ENCODE data around the gene CDSN.
"Not testable (repeated sequence)": the region's sequence is repeated elsewhere in the genome, so short reads cannot be mapped to it uniquely, and the experiment has no call there.

CDSN gene, protein sequence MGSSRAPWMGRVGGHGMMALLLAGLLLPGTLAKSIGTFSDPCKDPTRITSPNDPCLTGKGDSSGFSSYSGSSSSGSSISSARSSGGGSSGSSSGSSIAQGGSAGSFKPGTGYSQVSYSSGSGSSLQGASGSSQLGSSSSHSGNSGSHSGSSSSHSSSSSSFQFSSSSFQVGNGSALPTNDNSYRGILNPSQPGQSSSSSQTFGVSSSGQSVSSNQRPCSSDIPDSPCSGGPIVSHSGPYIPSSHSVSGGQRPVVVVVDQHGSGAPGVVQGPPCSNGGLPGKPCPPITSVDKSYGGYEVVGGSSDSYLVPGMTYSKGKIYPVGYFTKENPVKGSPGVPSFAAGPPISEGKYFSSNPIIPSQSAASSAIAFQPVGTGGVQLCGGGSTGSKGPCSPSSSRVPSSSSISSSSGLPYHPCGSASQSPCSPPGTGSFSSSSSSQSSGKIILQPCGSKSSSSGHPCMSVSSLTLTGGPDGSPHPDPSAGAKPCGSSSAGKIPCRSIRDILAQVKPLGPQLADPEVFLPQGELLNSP

DNA sequence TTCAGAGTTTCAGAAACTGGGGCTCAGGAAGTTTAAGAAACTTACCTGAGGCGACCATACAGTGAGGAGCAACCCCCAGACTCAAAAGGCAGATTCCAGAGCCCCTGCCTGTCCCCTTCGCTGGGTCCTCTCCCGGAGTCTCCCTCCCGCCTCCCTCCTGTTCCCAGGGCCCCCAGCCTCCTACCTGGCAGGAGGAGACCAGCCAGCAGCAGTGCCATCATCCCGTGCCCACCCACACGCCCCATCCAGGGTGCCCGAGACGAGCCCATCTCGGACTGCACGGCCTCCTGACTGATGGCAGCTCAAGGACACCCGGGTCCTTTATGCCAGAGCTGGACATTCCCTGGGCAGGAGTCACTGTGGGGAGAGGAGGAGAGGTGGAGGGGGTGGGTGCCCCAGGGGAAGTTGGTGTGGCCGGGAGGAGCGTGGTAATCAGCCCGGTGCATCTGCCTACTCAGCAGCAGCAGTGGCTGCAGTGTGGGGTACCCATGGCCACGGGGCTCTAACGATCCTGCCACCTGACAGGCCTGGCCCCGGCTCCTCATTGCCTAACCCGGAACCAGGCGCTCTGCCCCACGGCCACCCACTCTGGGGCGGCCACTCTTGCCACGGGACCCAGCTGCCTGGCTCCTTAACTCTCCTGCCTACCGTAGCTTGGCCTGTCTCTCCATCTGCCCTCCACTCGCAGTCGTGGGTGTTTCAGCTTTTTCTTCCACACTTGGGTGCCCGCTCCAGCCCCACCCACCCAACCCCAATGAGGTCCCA, at the start of gene CDSN:
Gene CDSN (minus strand): TSS at position 296 of the 765 bp plus-strand sequence. CDS start 27 bp downstream, at position 269.
- DNase-seq, result no peak

DNA sequence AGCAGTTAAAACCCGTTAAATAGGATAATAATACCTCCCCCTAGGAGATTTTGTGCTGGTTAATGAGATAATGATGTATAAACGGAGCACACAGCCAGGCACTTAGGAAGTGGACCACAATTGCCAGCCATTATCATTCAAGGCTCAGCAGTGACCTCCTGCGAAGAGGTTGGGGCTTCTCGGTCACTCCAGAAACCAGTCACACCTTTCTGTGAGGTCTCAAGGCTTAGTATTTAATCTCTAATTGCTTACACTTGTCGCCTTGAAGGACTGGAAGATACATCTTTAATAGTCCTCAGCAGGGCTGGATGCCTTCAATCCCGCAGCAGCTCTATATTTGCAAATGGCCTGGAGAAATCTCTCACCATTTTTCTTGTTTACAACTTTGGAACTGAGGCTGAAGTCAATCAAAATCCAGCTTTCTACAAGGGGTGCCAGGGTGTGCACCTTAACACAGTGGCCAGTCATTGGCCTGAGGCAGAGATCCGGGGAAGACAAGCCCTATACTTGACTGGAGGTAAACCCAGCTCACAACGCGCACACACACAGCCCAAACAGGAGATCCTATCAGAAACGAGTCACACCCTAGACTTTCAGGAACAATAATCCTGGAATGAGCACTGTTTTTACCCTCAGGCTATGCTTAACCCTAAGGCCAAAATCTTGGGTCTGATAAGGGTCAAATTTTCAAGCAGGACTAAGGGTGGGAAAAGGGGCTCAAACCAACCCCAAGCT, 49.0 kb upstream of the CDSN start:
- no peak for DNase-seq

DNA sequence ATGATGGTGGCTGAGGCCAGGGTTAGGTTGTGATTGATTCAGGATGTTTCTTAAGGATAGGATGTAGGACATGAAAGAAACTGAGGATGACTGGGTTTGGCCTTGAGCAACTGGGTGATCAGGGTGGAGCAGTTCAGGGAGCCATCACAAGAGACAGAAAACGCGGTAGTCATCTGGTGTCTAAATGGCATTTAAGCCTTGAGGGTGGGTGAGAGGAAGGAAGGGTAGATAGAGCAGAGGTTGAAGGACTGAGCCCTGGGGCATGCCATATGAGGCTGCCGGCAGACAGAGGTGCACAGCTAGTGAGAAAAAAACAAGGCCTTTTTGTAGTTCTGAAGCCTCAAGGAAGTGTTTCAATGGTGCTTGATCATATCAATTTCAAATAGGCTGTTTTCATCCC, 48.4 kb upstream of the CDSN start:
- DNase-seq, result no peak

DNA sequence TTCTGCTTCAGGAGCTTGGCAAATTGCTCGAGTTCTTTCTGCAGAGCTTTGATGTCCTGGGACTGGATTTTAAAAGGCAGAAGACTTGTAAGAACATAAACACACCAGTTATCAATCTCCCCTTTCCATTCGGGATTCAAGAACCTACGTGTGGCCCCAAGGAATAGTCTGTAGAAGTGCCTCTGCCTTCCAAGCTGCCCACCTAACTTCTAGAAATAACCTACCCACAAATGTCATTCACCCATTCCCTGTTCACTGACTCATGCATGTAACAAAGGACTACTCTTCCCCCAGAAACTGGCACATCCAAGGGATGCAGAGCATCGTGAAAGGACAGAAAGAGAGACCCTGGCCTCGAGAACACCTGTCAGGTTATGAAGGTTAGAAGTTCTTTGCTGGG, 45.7 kb upstream of the CDSN start:
- no peak for DNase-seq

DNA sequence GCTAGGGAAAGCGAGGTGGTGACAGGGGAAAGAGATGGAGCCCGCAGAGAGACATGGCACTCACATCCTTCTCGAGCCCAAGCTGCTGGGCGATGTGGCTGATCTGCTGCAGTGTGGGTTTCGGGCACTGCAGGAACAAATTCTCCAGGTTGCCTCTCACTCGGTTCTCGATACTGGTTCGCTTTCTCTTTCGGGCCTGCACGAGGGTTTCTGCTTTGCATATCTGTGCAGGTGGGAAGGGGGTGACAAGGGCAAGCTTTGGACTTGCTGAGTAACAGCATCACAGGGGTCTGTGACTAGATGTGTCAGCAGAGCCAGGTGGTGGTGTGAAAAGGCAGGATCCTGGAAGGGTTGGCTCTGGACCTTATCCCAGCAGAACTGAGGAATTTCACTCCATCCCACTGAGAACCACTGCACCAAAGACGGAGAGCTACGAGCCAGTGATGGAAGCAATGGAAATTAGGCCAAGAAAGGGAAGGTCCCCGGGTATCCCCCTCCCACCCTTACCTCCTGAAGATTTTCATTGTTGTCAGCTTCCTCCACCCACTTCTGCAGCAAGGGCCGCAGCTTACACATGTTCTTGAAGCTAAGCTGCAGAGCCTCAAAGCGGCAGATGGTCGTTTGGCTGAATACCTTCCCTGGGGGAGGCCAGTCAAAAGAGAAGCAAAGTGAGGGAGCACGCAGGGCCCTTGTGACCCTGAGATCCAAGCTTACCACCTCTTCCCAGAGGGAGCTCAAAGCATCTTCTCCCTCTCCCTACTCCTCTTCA, 45.0 kb upstream of the CDSN start:
- not testable (repeated sequence) for DNase-seq

DNA sequence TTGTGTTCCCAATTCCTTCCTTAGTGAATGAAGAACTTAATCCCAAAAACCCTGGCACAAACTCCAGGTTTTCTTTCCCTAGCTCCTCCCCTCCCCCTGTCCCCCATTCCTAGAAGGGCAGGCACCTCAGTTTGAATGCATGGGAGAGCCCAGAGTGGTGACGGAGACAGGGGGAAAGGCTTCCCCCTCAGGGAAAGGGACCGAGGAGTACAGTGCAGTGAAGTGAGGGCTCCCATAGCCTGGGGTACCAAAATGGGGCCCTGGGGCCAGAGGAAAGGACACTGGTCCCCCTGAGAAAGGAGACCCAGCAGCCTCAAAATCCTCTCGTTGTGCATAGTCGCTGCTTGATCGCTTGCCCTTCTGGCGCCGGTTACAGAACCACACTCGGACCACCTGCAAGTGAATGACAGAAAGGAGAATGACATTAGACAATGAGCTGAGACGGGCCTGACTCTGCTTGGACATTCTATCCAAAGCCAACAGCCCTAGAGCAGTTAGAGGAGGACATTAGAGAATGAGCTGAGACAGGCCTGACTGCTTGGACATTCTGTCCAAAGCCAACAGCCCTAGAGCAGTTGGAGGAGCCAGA, 44.3 kb upstream of the CDSN start:
- not testable (repeated sequence) for DNase-seq

DNA sequence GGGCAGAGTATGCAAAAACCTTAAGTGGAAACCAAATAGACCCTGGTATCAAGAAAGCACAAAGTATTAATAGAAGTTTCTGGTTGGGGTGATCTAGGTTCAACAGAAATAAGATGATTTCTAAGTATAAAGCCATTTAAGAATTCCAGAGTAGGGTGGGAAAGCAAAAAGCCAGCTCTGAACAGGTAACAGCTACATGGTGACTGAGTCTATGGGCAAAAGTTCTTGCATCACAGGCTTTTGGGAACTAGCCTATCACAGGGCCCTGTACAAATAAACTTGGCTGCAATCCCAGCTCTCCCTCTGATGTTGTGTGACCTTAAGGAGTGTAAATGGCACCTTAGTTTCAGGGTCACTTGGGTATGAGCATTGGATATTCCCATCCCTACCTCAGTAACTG, 43.7 kb upstream of the CDSN start:
- no peak for DNase-seq

DNA sequence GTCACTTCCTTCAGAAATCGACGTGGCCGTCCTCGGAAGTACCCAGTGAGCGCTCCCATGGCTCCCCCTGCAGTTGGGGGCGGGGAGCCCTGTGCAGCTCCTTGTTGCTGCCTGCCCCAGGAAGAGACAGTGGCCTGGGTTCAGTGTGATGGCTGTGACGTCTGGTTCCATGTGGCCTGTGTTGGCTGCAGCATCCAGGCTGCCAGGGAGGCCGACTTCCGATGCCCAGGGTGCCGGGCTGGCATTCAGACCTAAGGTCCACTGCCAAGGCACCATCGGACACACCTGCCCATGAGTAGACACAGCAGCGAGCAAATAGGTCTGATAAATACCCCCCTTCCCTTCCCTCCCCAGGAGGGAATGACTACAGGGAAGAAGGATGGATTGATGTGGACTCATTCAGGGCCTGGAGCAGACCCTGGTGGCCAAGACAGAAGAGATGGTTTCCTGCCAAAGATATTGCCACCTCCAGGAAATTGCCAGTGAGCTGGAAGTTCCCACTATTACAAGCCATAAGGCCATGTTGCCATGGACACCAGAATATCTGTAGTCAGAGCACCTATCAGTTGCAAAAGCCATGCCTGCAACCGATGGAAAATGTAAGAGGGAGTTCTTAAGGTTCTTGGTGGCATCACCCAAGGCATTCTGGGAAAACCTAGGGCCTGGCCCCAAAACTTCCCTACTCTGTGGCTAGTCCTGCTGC, 42.4 kb upstream of the CDSN start:
- no peak for DNase-seq

DNA sequence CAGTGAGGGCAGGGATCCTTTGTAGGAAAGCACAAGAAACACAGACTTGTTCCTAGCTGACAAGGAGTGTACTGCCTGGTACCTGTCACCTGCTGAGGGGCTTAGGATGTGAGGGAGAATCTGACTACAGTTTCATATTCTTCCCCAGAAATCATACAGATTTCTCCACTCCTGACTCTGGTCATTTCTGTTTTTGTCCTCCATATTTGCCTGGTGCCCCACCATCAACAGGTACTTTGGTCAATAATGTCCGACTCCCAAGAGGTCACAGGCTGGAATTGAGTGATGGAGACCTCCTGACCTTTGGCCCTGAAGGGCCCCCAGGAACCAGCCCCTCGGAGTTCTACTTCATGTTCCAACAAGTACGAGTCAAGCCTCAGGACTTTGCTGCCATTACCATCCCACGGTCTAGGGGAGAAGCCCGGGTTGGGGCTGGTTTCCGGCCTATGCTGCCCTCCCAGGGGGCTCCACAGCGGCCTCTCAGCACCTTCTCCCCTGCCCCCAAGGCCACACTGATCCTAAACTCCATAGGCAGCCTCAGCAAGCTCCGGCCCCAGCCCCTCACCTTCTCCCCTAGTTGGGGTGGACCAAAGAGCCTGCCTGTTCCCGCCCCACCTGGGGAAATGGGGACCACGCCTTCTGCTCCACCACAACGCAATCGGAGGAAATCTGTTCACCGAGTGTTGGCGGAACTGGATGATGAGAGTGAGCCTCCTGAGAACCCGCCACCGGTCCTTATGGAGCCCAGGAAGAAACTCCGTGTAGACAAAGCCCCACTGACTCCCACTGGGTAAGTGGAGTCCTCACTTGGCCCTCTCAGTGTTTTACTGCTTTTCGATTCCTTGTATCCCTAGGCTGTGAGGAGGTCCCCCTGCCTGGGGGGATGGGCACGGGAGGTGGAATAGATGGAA, 41.2 kb upstream of the CDSN start:
- DNase-seq, result no peak

DNA sequence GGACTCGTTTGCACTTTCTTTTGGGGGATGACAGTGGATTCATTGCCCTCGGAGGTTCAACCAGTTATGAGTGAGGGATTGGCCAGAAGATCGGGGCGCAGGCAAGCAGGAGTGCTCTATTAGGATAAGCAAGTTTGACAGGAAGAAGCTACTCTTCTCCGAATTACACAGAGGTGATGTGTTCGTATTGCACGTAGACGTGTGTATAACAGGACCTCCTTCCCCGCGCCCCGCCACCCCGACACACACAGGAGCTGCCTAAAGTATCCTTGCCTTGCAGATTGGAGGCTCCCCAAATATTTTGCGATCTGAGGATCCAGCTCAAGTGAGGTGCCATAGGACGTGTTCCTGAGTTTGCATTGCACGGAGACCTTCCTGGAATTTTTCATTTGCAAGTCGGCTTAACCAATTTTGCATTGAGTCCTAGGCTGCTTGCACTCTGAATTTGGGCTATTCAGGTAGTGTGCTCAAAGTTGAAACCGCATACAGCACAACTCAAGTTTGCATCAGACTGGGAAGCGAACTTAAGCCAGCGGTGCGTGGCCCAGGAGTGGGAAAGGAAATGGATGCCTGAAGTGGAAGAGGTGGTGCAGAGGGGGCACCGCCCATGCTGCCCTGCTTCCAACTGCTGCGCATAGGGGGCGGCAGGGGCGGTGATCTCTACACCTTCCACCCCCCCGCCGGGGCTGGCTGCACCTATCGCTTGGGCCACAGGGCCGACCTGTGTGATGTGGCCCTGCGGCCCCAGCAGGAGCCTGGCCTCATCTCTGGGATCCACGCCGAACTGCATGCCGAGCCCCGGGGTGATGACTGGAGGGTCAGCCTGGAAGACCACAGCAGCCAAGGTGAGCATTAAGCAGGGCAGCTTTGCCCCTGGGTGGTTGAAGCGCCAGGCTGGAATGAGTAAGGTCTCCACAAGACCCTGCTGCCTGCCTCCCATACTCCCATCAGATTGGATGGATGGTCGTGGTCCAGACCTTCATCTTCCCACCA, 38.9 kb upstream of the CDSN start:
- no peak for DNase-seq

DNA sequence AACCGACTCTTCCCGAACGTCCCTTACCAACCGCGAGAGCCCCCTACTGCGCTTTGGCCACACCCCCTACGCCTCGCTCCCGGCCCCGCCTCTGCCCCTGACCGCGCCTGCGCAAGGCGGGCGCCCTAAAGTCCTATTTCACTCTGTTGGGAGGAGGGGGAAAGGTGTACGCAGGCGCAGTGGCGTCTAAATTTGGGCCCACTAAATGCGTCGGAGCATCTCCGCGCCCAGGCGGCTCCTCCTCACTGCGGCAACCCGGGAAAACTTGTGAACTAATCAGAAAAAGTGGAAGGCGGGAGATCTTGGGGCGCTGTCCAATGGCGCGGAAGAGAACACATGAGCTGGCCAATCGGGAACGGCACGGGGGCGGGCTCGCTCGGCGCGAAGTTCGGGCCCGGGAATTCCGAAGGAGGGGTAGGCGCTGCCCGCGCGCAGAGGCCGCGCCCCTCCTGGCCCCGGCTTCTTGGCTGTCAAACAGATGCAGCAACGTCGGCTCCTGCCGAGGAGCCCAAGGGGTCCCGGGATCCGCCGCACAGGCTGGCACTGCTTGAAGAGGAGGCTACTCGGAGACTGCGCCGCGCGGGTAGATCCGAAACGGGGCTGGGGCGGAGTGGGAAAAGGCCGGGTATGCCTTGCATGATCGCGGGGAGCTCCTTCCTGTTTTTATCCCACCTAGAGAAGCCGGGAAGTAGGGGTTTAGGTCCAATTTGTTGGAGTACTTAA, 38.1 kb upstream of the CDSN start, which contains the start of gene TCF19:
Gene TCF19 (plus strand): TSS at position 450 of the 723 bp plus-strand sequence. CDS start 881 bp downstream, outside the sequence.
- DNase-seq, result peak; percentile 99

DNA sequence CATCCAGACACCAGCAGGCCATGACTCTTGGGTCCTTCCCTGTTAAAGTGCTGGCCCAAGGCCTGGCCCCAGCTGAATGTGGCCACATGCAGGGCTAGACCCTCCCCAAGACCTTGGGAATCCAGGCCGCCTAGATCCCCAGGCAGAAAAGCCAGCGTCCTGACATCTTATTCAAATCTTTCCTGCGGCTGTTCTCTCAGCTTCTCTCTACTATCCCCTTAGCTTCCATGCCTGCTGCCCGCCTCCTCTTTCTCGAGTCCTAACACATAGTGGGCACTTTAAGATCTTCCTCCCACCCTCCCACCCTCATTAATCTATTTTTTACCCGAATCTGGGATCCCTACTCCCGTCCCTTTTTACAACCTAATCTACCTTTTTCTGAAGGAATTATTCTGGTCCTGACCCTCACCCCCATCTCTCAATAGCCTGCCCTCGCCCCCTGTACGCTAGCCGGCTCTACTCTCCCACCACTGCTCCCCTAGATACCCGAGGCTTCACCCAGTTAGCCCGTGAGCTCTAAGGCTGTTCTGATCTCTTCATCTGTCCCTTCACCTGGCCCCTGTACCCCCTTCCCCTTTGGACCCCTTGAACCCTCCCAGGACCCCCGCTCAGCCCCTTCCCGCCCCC, 37.4 kb upstream of the CDSN start, which contains the start of gene CCHCR1:
Gene CCHCR1 (minus strand): TSS at position 290 of the 627 bp plus-strand sequence. CDS start 202 bp downstream, at position 88.
- no peak for DNase-seq

DNA sequence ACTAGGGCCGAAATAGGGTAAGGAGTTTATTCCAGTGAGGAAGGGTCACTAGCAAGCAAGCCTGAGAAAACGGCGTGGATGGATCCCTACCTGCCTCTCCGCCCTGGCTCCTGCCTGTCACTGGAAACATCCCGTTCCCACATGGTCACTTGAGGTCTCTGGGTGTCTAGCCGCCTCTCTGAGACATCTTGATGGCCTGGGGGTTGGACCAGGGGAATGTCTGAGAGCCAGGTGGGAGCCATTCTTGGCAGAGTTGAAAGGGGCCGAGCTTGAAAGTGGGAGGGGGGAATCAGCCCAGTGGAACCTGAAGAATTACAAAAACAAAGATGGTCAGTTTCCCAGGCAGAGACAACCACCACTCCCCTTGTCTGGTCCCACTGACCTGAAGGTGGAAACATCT, 36.4 kb upstream of the CDSN start:
- DNase-seq, result no peak

DNA sequence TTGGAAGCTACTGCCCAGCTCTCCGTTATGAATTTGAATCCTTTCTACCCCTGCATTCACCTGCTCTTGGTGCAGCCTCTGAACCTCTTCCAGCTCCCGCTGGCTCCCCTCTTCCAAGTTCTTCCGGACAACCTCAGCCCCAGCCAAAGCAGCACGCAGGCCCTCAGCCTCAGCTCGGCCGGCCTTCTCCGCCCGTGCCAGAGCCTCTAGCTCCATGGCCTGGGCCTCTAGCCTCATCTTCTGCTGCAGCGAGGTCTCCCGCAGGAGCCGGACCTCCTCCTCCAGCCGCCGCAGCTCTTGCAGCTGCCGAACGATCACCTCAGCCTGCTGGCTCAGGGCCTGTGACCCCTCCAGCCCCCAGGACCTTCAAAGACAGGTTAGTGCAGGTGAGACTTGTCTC, 34.2 kb upstream of the CDSN start:
- DNase-seq, result no peak

DNA sequence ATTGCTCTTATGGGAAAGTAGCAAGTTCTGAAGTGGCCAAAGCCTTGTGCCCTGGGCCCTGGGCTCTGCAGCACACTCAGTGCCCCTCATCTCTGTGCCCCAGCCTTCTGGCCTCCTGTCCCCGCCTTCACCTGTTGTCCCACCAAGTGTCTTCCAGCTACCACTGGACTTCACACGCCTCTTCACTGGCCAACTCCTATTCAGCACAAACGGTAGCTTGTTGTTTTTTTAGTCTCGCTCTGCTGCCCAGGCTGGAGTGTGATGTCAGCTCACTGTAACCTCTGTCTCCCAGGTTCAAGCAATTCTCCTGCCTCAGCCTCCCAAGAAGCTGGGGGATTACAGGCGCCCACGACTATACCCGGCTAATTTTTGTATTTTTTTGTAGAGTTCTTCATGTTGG, 32.5 kb upstream of the CDSN start:
- no peak for DNase-seq

DNA sequence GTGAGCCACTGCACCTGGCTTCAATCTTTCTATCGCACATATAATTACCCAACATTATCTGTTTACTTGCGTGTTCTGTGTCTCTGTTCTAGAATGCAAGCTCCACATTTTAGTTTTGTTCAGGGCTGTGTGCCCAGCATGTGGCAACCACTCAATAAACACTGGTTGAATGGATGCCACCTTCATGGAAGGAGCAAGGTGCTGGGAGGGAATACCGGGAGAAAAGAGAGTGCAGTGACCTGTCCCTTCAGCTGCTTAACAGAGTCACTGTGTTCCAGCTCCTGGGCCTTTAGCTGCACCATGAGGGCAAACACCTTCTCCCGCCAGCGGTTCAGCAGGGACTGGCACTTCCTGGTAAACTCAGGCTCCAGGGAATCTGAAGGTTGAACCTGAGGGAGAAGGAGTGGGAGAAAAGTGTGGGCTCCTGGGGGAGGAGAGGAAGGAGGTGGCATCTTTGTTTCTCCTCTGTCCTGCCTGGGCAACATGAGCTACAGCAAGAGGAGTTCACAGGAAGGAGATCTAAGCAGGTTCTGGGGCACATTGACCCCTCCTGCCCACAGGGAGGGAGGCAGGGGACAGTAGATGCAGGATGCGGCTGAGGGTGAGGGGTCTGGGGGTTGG, 29.7 kb upstream of the CDSN start:
- DNase-seq, result no peak

DNA sequence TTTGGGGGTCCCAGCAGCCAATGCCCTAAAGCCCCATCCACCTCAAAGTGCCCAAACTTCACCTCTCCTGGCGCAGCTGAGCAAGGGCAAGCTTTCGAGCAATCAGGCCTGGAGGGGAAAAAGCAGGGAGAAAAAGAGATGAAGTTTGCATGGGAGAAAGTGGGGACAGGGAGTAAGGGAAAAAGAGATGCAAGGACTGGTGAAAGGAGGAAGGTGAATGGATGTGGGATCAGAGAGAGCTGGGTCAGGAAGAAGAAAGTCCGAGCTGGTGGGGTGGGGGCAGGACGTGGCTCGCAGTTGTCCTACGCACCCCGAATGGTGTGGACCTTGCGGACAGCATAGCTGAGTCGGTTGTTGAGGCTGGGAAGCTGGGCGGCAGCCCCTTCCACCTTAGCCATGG, 25.1 kb upstream of the CDSN start:
- DNase-seq, result no peak

Measured in activated gamma-delta T cell treated with Interleukin-2 at 50 U/mL for 16 hours (primary cell).